COLO668 (cell line): ENCODE measurements around the gene TAP2.

ENCODE experiments used
- DNase-seq: peaks from one replicate; lab custom pipeline; 2025; ENCODE audit not compliant: unreplicated experiment; lab: John Stamatoyannopoulos, UW

The TAP2 gene

DNA sequence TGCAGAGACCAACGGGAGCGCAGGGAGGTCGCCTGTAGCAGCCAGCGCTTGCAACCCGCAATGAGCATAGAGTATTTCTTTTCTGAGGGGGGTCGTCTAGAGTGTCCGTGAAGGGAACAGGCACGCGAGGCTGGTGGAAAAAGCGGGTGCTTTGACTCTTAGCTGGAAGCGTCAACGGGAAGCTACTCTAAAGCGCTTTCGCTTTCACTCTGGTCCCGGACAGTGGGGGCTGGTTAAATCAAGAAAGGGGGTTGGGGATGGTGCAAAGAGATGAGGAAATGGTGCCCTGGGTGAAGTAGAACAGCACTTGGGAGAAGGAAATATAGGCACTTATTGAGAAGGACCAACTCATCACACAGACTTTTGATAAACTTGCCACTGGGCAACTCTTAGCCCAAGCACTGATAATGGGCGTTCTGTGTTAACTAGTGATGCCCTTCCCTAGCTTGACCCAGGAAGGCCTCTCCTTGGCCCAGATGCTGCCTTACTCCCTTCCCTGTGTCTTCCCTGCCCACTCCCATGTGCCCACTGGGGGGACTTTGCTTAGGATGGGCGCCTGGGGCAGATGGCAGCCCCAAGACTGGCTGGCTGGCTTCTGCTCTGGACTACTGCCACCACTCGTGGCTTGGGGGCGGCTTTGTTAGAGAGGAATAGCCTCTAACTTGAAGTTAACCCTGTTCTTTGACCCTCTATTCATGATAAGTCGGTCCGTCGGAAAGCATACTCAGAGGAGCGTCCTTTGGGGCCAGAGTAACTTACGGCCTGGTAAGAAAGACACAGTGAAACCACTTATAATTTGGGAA lies 16.0 kb upstream of the TAP2 start:
- DNase-seq = peak; percentile 24

DNA sequence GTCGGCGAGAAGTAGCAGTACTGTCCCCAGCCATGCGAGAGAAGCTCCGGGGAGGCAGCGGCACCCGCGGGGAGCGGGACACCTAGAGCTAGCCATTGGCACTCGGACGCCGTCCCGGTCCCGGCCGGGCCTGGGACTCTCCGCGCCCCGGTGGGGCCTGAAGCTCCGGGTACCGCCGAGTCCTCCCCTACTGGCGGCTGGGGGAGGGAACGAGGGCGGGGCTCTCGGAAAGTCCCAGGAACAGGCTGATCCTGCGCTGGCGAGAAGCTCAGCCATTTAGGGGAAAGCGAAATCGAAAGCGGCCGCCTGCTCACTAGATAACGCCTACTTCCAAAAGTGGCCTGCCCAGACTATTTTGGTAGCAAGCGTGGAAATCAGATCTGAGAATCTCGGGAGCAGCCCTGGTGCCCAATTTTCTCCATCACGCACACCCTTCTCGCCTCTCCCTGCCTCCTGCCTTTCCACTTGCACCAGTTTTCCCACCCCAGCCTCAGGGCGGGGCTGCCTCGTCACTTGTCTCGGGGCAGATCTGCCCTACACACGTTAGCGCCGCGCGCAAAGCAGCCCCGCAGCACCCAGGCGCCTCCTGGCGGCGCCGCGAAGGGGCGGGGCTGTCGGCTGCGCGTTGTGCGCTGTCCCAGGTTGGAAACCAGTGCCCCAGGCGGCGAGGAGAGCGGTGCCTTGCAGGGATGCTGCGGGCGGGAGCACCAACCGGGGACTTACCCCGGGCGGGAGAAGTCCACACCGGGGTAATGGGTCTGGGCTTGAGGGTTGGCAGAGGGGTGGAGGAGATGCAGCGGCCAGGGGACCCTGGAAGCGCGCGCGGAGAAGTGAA lies 15.2 kb upstream of the TAP2 start, which contains the start of the genes PSMB9 and TAP1:
PSMB9 (plus strand) TSS at position 652 of the 835 bp plus-strand sequence; CDS start at position 690, 38 bp downstream.
TAP1 (minus strand) TSS at position 164 of the 835 bp plus-strand sequence; CDS start at position 96, 68 bp downstream.
- peak; percentile 91 for DNase-seq

DNA sequence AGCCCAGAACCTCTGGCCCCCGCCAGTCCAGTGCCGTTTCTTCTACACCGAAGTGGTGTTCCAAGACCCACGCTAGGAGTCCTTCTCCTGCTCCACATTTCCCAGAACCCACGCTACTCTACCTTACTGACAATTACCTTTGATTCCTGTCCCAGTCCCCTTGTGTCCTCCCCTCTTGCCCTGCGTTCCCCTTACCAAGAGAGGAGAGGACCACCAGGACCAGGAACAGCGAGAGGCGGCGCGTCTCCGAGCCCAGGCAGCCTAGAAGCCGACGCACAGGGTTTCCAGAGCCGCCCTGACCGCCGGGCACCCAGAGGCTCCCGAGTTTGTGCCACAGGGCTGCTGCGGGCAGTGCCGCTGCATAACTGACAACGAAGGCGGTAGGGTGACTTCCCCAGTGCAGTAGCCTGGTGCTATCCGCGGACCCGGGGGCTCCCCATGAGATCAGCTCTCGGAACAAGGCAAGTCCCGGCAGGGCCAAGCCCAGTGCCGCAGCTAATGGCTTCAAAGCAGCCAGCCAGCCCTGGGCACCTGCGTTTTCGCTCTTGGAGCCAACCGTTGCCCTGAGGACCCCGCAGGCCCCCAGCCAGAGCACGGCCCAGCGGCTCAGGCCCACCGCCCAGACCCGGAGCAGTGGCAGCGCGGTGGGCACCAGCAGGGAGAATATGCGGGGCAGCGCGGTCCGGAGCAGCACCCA lies 14.5 kb upstream of the TAP2 start:
- peak; percentile 37 for DNase-seq

DNA sequence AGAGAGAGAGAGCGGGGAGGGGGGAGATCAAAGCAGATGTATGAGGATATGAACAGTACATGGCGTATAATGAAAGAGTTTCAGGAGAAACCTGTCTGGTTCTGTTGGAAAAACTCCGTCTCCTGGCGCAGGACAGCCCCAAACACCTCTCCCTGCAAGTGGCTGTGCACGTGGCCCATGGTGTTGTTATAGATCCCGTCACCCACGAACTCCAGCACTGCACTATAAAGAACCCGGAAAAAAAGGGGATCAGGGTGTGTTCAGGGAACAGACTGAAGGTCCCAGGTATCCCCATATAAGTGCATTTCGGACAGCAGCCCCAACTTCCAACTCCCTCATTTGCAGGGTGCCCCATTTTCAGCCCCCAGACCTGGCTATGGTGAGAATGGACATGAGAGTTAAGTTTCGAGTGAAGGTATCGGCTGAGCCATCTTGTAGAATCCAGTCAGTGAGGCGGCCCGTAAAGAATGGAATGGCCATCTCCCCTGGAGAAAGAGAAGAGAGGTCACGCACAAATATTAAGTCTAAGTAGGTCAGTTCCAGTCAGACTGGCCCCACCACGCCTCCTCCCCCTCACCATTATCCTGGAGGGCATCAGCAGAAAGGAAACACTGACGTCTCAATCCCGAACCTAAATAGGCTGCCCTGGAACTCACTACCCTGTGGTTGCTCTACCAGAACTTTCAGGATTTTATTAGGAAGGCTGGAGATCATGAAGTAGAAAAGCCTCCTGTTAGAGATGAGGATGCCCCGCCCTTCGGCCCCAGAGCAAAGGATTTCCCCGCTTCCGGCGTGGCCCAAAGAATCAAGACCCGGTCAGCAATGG lies 13.7 kb upstream of the TAP2 start:
- DNase-seq = peak; percentile 14

DNA sequence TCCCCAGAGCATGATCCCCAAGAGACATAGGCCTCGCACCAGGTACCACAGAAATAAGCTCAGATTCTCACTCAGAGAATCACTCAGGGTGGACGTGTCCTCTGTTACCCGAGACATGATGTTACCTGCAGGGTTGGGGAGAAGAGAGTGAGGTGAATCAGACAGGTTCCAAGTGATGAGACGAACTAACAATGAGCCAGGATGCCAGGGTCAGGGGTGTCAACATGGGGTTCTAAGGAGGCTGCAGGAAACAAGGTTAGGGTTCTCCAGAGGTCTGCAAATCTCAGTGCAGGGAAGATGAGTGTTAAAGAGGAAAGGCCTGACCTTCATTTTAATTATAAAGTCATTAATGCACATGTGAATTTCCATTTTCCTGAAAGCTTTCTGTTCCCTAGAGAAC lies 12.5 kb upstream of the TAP2 start:
- DNase-seq = no peak

DNA sequence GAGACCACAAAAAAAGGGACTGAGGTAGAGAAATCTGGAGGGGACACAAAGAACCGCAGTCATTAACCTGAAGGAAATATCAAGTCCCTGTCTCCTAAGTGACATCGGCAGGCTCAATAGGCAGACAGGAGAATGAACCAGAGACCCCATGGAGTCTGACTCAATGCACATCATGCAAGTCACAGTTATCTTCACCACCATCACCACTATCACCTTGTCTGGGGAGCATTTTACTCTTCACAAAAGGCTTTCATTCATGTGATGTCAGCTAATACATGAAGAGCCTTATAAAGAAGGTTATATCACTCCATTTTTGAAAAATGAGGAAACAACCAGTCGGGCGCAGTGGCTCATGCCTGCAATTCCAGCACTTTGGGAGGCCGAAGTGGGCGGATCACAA lies 10.6 kb upstream of the TAP2 start:
- no peak for DNase-seq

DNA sequence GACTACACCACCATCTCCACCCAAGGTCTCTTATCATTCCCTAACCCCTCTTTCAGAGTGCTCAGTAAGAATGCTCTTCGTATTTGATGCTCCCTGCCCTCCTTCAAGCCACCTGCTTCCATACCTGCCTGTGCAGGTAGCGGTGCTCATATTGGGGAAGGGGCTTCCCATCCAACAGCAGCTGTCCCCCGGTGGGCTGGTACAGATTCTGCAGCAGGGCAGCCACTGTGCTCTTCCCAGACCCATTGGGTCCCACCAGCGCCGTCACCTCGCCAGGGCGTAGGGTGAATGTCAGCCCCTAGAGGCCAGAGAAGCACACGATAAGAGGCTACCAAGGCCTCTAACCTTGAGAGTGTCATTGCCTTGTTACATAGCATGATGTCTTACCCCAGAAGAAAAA lies 9.3 kb upstream of the TAP2 start:
- no peak for DNase-seq

DNA sequence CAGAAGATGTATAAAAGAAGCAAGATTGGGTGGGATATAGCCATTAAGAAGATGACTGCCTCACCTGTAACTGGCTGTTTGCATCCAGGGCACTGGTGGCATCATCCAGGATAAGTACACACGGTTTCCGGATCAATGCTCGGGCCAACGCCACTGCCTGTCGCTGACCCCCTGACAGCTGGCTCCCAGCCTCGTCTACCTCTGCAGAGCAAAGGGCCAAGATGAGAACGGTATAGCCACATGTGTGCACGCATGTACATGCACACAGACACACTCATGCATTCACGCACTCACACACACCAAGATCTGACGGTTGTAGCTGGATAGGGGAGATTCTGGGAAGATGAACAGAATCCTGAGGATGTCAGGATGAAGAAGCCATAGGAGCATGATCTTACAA lies 8.5 kb upstream of the TAP2 start:
- no peak for DNase-seq

DNA sequence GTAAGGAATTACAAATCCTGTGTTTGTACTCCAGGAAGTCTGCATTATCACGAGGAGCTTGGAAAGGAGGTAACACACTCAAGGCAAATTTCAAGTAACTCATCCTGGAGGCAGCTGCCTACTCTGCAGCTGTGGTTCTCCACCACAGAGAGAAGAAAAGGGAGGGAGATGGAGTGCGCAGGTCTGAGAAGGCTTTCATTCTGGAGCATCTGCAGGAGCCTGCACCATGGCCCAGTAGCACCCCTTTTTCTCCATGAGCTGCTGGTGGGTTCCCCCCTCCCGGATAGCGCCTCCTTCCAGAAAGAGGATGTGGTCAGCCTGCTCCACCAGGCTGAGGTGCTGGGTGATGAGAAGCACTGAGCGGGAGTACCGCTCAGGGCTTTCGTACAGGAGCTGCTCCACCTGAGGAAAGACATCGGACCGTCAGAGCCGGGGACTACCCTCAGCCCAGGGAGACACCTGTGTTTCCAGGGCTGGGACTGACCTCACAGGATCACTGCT lies 6.9 kb upstream of the TAP2 start:
- peak; percentile 8 for DNase-seq

DNA sequence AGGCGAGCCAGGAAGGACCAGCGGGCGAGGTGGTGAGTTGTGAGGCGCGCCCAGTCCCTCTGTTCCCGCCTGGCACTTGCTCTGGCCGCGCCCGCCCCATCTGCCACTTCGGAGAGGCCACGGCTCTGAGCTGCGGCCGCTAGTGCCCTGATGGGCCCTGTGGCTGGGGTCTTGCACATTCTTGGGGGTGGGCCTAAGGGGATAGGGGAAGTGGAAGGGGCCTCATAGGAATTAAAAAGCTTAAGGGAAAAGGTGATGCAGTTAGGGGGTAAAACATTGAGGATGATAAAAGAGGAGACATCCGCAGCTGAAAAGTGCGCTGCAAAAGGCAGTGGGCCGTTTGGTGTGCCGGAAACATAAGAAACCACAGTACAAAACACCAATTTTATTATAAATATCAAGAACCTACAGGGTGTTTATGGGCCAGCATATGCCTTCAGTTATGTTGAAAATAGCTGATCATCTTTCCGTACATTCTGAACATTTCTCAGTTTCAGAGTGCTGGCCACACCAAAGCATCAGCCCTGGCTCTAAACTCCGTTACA lies 6.4 kb upstream of the TAP2 start:
- DNase-seq = no peak

DNA sequence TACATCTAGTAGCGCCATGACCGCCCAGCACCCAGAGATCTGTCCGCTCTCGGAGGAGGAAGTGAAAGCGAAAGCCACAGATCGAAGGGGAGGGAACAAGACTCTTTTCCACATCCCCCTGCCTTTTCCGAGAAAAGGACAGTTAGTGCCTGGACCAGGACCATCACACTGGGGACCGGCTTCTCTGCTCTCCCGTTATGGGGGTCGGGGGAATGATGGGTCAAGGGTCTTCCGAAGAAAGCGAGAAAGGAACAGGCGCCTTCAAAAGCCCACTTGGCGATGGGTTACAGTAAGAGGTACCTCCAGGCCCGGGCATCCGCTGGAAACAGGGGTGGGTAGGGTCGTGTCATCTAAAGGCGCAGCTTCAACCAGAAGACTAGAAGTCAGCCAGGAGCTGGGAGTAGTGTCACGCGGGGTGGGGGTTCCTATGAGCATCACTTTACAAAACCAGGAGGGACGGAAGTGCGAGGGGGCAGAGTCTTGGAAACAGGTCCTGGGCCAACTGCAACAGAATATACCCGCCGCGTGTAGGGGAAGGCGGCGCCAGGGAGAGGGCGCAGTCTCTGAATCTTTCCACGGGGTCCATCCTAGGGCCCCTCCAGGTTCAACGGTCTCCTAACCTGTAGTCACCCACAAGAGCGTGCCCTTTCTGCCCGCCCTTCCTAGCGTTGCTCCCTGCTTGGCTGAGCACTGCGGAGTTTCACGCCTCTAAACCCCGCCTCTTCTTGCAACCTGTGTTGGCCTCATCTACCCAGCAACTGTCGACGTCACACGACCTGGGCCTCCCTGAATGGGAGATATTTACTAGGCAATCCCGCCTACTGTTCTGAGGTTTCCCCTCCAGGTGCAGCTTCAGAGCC lies 5.7 kb upstream of the TAP2 start, which contains the start of gene PSMB8:
PSMB8 (minus strand) TSS at position 69 of the 860 bp plus-strand sequence; CDS start at position 18, 51 bp downstream.
- peak; percentile 93 for DNase-seq

DNA sequence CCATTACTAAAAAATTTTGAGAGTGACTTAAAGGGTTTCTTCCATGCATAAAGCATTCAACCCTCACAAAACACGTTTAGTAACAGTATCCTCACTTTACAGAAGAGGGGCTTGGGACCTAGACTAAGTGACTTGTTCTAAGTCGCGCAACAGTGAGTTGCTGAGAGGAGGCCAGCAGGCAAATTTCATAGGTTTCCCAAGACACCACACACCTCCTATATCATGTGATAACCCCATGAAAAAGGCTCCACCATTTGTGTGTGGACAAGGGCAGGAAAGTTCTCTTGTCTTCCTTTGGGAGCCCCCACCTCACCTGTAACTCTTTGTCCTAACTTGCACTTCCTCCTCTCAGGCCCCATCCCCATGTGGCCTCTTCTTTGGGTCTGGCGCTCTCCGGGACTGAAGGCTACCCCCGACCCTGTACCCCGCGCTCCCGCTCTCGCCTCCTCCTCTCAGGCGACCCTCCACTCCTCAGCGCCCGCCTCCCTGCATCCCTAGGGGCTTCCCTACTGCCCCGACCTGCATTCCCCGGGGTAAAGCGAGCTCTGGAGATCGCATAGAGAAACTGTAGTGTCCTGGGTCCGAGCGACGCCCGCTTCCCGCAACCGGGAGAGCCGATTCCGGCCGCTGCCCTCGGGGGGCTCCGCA lies 4.9 kb upstream of the TAP2 start:
- peak; percentile 27 for DNase-seq

DNA sequence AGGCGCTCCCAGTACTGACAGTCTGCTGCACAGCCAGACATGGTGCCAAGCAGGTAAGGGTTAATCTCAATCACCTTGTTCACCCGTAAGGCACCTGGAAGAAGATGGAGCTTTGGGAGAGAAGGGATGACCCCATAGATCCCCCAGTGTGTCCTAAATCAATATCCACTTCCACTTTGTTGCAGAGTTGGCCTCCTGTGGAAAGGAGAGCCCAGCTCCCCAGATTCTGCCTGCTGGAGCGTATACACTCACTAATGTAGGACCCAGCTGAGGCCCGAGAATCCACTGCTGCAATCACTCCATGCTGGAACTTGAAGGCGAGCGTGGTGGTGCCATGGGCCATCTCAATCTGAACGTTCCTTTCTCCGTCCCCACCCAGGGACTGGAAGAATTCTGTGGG lies 4.2 kb upstream of the TAP2 start:
- DNase-seq = no peak

DNA sequence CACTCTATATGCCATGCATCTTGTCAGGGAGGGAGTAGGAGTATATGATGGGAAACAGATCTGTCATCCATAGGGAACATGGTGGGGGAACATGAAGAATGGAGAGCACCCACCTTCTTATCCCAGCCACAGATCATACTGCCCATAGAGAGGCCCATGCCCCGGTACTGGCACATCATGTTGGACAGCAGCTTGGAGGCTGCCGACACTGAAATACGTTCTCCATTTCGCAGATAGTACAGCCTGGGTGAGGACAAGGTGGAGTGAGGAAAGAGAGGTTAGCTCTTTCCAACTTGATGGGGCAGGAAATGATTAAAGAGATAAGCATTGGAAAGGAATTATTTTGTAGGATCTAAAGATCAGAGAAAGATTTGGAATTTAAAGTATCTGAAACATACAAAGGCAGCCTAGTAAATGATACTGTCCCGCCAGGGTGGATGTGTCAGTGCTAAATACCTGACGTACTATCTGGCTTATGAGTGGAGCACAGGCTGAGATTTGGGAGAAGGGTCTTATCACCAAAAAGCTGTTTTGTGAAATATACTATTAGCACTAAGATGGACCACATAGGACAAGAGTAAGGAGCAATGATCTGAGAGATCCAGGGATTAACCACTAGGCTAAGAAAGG lies 3.6 kb upstream of the TAP2 start:
- no peak for DNase-seq

DNA sequence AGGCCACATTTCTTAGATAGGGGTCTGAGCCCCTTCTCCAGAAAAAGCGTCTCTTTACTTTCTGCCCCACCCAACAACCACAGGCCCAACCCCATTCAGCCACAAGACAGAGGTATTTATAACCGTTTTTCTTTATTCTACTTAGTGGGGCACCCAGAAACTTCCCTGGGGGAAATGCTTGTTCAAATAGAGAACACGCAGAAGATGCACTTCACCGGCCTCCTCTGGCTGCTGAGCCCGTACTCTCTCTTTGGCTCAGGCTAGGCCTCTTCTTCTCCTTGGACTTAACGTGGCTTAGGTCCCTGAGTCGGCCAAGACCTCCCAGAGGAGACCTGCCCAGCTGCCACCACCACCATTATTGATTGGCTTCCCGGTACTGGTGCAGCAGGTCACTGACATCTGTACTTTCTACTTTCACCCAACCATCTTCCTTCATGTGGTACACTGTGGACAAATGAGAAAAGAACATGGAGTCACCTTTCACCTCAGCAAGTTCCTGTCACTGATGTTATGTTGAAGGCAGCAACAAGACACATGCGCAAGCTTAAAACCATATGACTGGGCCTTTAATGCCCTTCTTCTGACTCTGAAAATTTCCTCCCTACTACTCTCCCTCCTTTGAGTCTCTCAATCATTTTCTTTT lies 2.2 kb upstream of the TAP2 start:
- no peak for DNase-seq

DNA sequence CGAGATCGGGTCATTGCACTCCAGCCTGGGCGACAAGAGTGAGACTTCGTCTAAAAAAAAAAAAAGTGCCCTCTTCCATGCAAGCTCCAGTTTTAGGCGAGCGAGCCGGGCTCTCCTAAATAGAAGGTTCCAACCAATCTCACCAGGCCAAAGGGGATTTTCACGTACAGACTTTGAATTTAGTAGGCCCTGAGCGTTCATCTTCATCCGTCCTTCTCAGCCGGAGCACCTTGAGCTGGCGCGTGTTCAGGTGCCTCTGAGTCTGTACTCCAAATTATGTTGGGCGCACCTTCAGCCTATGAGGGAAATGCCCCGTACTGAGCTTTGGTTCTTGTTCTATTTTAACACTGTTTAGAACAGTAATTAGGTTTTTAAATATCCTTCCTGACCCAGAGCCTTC lies 817 bp upstream of the TAP2 start:
- no peak for DNase-seq

DNA sequence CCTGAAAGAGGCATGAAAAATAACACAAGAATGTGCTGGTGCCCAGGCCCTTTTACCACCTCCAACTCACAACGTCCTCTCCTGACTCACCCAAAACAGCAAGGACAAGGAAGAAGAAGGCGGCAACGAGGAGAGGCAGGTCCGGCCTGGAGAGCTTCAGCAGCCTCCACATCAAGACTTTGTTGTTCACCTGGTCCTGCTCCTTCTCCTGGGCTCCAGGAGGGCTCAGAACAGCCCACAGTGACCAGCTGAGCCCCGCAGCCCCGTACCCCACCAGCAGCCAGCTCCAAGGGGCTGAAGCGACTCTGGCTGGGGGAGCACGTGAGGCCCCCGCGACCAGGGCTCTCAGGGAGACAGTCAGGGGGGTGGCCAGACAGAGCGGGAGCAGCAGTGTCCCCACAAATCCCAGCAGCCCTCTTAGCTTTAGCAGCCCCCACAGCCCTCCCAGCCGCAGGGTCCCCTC lies 857 bp downstream of the TAP2 start:
- no peak for DNase-seq
